HCT116 (cell line): ENCODE data around the gene PSKH1.

Source experiments
- CEBPB ChIP-seq: IDR thresholded peaks from 2 replicates; pipeline ENCODE4 v1.6.1; 2012; ENCODE audit warnings: low read depth
- POLR2A ChIP-seq: IDR thresholded peaks from 2 replicates; pipeline ENCODE4 v1.7.0; 2011; ENCODE audit warnings: borderline replicate concordance; ENCODE audit not compliant: insufficient read depth, insufficient read length; ENCODE audit errors: extremely low read depth
- YY1 ChIP-seq: IDR thresholded peaks from 2 replicates; pipeline ENCODE4 v1.6.1; 2011; ENCODE audit warnings: low read length, low read depth, moderate library complexity, mild to moderate bottlenecking; ENCODE audit not compliant: insufficient replicate concordance; ENCODE audit errors: extremely low read depth
- TF ChIP-seq, protein P1 (sequence below), 3 experiments: fragments of 200-600 bp in 1 of 3; sonication (generic) in 1 of 3; IDR thresholded peaks in 2 of 3; conservative IDR thresholded peaks in 1 of 3; 2 replicates each; pipeline ENCODE4 v1.5.1; 2012 to 2017; ENCODE audit warnings: low read depth in 2 of 3, low read length in 2 of 3, antibody characterized with exemption in 1 of 3, borderline replicate concordance in 1 of 3, control low read depth in 1 of 3, mild to moderate bottlenecking in 1 of 3, mixed read lengths in 1 of 3, mixed run types in 1 of 3, moderate library complexity in 1 of 3; ENCODE audit not compliant: insufficient read depth in 1 of 3
- TF ChIP-seq, protein P2 (sequence below): IDR thresholded peaks from 2 replicates; pipeline ENCODE4 v1.6.1; 2012
- TF ChIP-seq, protein P3 (sequence below): IDR thresholded peaks from 2 replicates; pipeline ENCODE4 v1.6.1; 2012

DNA sequence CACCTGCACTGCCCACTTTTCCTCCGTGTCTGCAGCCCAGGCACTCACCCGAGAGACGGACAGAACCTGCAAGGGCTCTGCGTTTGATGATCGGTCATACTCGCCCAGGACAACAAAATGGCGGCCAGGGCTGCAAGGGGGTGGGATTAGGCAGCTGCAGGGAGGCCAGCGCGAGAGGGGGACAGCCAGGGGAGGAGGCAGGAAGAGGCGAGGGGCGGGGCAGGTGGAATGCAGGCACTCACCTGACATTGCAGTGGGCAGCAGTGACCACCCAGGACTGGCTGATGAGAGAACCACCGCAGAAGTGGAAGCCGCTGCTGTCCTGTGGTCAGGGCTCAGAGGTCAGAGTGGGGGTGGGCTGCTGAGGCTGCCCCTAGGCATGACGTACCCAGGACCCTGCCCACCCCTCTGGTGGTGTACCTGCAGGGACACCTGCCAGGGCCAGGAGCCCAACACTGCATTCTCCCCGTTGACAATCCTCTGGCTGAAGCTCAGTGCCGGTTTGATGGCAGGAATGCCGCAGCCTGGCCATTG lies 37.7 kb downstream of the PSKH1 start:
- TF ChIP-seq YY1 (no peak), CEBPB (no peak), POLR2A (no peak)
- TF ChIP-seq, protein P1, sequence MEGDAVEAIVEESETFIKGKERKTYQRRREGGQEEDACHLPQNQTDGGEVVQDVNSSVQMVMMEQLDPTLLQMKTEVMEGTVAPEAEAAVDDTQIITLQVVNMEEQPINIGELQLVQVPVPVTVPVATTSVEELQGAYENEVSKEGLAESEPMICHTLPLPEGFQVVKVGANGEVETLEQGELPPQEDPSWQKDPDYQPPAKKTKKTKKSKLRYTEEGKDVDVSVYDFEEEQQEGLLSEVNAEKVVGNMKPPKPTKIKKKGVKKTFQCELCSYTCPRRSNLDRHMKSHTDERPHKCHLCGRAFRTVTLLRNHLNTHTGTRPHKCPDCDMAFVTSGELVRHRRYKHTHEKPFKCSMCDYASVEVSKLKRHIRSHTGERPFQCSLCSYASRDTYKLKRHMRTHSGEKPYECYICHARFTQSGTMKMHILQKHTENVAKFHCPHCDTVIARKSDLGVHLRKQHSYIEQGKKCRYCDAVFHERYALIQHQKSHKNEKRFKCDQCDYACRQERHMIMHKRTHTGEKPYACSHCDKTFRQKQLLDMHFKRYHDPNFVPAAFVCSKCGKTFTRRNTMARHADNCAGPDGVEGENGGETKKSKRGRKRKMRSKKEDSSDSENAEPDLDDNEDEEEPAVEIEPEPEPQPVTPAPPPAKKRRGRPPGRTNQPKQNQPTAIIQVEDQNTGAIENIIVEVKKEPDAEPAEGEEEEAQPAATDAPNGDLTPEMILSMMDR (IDR thresholded peaks at IDR 0.05 in 2 of 3, conservative IDR thresholded peaks at IDR 0.05 in 1 of 3; ENCODE audit: borderline replicate concordance in 1 of 3, insufficient read depth in 1 of 3, low read depth in 2 of 3, low read length in 2 of 3), result no peak
- TF ChIP-seq, protein P2, sequence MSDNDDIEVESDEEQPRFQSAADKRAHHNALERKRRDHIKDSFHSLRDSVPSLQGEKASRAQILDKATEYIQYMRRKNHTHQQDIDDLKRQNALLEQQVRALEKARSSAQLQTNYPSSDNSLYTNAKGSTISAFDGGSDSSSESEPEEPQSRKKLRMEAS, result no peak
- TF ChIP-seq, protein P3, sequence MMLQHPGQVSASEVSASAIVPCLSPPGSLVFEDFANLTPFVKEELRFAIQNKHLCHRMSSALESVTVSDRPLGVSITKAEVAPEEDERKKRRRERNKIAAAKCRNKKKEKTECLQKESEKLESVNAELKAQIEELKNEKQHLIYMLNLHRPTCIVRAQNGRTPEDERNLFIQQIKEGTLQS, result no peak
